Right ventricle myocardium inferior (tissue), 1 donor: ENCODE results near the gene NCKAP5. TPM values are rescaled to one million over a fixed set of nuclear protein-coding genes. Genes with fewer than 3 reads are reported as not detected.

ENCODE experiments used
- ATAC-seq: fragments of 200-7000 bp; cut with Tn5 transposase; one replicate; pipeline ENCODE4 v1.9.1; 2020; ENCODE audit warnings: mild to moderate bottlenecking, moderate library complexity
- DNase-seq: peaks from one replicate; pipeline ENCODE4 v3.0.0; 2021; ENCODE audit errors: missing footprints
- intact Hi-C: fragments of 100-400 bp; cut with DNase I; formaldehyde crosslinking; loops from one replicate; pipeline ENCODE4 v1.11.0; 2022
- total RNA-seq: library from RNA; stranded (reverse); fragmentation: NEBNext Ultra II Directional; extraction: Animal tissue kit (Norgen Biotek cat#: 25700); gene quantifications from one replicate; pipeline ENCODE4 v1.2.1, GENCODE V29; 2021
- donor health status: DM: no; HTN: yes; CAD: no; lungs with severe emphysema.

NCKAP5 gene
- total RNA-seq, 1 donor from 2014 or later: 4.3 TPM

DNA sequence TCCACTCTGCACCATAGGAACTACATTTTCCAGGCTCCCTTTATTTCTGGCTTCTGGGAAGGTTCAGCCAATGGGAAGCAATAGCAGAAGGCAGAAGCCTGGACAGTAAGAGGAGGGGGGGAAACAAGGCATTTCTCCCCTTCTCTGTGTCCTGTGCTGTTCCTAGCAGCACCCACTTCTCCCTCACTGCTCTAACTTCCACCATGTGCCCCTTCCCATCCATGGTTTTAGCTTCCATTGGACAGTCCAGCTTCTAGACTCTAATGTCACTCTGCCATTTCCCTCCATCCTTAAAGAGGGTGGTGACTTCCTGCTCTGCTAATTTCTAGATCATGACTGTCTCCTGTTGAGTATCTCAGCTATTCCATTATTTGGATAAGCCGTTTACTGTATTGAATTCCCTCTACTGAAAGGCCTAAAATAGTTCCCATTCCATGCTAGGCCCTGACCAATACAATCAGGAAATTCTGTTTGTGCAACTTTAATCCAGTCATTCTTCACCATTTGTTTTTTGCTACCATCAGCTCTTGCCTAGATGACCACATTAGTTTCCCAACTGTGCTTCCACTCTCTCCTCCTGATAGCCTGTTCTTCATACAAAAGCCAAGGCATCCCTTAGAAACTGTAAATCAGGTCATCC lies 877.5 kb downstream of the NCKAP5 start:
- DNase-seq (no peak), ATAC-seq (no peak)
- intact Hi-C loops: no loop called here

GRCh38 chr2:132681766-132682165 lies 886.5 kb downstream of the NCKAP5 start:
- intact Hi-C loops: no loop called here
- ATAC-seq: no peak
- DNase-seq: no peak

GRCh38 chr2:132680544-132680943 lies 887.7 kb downstream of the NCKAP5 start:
- ATAC-seq (no peak), DNase-seq (no peak)
- intact Hi-C loops: no loop called here

DNA sequence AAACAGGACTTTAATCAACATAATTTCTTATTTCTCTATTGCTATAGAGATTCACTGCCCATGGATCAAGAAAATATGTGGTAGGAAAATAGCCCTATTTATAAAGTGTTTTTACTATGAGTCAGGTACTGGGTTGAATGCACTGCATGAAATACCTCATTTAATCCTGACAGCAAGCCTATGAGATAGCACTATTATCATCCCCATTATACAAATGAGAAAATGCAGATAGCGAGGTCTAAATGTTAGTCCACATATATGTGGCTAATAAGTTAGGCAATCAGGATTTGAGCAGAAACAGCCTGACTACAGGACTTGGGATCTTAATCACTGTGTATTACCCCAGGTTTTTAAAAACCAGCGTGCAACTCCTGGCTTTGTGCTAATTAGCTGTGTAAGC lies 889.8 kb downstream of the NCKAP5 start:
- DNase-seq (no peak), ATAC-seq (no peak)
- intact Hi-C loops: no loop called here

DNA sequence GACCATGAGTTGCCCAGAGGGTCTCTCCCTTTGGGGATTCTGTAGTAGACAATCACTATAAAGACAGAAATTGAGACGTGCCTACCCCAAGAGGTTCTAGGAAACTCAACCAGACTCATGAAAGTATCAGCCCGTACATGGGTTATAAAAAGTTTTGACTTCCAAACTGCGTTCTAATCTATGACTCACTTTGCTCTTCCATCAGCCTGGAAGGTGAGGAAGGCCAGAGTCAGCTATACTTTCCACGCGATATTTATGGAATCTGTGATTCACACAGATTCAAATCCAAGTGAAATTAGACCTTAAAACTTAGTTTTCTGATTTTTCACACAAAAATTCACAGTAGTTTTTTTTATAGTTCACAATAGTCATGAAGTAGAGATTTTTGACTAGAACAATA lies 890.6 kb downstream of the NCKAP5 start:
- no peak for DNase-seq
- intact Hi-C loops: no loop called here

GRCh38 chr2:132676999-132677398 lies 891.3 kb downstream of the NCKAP5 start:
- ATAC-seq (no peak), DNase-seq (no peak)
- intact Hi-C loops: no loop called here

More for the DNA sequence above, 890.6 kb downstream of the NCKAP5 start:
- ATAC-seq: no peak

DNA sequence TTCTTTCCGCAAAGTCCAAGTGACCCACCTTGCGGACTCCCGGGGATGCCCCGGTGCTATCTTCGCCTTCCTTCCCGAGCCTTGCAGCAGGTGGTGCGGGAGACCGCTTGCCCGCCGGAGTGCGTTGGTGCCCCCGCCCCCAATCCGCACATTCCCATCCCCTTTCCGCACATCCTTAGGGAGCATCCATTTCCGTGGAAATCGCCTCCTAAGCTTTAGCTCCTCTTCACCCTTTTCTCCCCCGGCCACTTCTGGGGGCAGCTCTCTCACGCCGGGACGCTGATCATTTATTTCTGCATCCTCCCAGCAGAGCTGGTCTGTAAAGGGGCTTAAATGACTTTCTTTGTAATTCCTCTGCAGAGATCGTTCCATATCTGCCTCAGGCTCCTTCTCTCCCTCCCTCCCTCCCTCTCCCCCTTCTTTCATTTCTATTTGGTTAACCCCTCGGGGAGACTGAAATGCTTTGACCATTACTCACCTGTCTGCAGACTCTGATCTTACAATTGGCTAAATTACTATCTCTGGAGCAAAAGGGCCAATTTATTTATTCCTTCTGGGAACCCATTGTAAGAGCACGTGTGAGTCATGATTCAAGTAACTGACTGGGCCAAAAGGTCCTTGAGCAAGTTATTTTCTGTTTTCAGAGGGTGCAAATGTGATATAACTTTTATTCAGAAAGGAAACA lies 897.0 kb downstream of the NCKAP5 start:
- no peak for DNase-seq
- intact Hi-C loops: no loop called here
- no peak for ATAC-seq

GRCh38 chr2:132670496-132671150 lies 897.6 kb downstream of the NCKAP5 start:
- ATAC-seq (peak; percentile 58), DNase-seq (peak; percentile 70)

GRCh38 chr2:132669908-132670495 lies 898.3 kb downstream of the NCKAP5 start, which contains the start of gene LYPD1:
Gene LYPD1 (minus strand): TSS chr2:132670205. CDS start chr2:132669932, 273 bp downstream.
- ATAC-seq (peak; percentile 43), DNase-seq (no peak)
- intact Hi-C loops: no loop called here

More at GRCh38 chr2:132670496-132671150, 897.6 kb downstream of the NCKAP5 start:
- intact Hi-C loops: no loop called here

GRCh38 chr2:132668987-132669907 lies 899.0 kb downstream of the NCKAP5 start:
- DNase-seq (no peak), ATAC-seq (no peak)
- intact Hi-C loops: no loop called here

GRCh38 chr2:132668189-132668823 lies 900.0 kb downstream of the NCKAP5 start:
- DNase-seq (no peak), ATAC-seq (no peak)
- intact Hi-C loops: no loop called here

GRCh38 chr2:132667706-132668105 lies 900.6 kb downstream of the NCKAP5 start:
- intact Hi-C loops: no loop called here
- DNase-seq (no peak), ATAC-seq (no peak)

GRCh38 chr2:132665401-132666140 lies 902.7 kb downstream of the NCKAP5 start:
- ATAC-seq: no peak

GRCh38 chr2:132664096-132664495 lies 904.2 kb downstream of the NCKAP5 start:
- intact Hi-C loops: no loop called here
- no peak for DNase-seq
- ATAC-seq: no peak

More at GRCh38 chr2:132665401-132666140, 902.7 kb downstream of the NCKAP5 start:
- no peak for DNase-seq
- intact Hi-C loops: no loop called here

DNA sequence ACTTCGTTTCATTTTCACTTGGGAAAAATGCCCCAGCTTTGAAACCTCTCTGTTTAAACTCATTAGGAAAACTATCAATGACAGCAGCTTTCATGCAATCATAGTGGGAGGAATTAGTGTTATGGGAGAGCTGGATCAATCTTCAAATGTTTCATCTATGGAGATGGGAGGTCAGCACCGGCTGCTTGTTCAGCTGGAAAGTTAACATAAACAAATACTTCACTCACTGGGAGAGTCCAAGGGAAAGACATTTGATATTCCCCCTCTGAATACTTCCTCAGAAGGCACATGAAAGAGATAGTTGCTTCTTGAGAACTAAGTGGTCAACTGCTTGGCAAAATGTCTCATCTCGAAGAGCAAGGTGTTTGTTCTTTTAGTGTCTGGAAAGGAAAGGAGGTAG lies 905.5 kb downstream of the NCKAP5 start:
- DNase-seq: no peak
- intact Hi-C loops: no loop called here
- no peak for ATAC-seq

DNA sequence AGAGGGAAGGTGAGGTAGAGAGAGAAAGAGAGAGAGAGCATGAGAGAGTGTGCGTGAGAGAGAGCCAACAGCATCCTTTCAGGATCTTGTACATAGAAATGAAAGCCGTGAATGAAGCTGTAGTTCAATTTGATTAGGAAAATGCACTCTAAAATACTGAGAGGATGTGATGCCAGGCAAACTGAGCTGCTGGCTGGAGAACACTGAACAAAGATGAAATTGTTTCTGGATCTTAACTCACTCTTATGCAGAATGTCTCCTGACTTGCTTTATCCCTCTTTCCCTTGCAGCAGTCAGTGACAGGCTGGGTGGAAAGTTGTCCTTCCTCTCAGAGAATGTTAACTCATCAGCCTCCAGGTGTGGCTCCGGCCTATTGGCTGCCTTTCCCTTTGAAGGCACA lies 908.9 kb downstream of the NCKAP5 start:
- intact Hi-C loops: no loop called here
- DNase-seq (no peak), ATAC-seq (no peak)

GRCh38 chr2:132656266-132656975 lies 911.8 kb downstream of the NCKAP5 start:
- intact Hi-C loops: no loop called here
- DNase-seq (no peak), ATAC-seq (no peak)
